MCF 10A (cell line): Measurements from ENCODE around the gene VPS39. TPM values are rescaled to one million over a fixed set of nuclear protein-coding genes. Genes with fewer than 3 reads are reported as not detected.
A peak's percentile ranks its signal among the peaks of the same experiment; 100 is the strongest.

ENCODE experiments used
- BruUV-seq: library from RNA; stranded (reverse); fragments of 400-500 nt; replicated peaks from 2 replicates; lab custom pipeline; 2021; lab: Mats Ljungman, UMichigan
- CTCF ChIA-PET: fragments of 300-600 bp; sonication (Branson Sonifier 250); formaldehyde crosslinking; extraction: SDS; loops from one replicate; lab custom pipeline; 2021; ENCODE audit warnings: antibody characterized with exemption, inconsistent platforms; lab: Yijun Ruan, JAX
- POLR2A ChIA-PET: fragments of 300-600, 350-650 bp; sonication (Branson Sonifier 250); formaldehyde crosslinking; extraction: SDS; loops from one replicate; lab custom pipeline; 2020; ENCODE audit warnings: antibody characterized with exemption, inconsistent platforms; lab: Yijun Ruan, JAX
- DNase-seq: peaks from one replicate; pipeline ENCODE4 v3.0.0-alpha.2; 2018; ENCODE audit not compliant: unreplicated experiment
- H3K27ac Mint-ChIP-seq: one replicate; pipeline ENCODE4 v1.8.0; 2022; ENCODE audit warnings: mild to moderate bottlenecking, low read depth, mixed read lengths; ENCODE audit not compliant: unreplicated experiment
- H3K27me3 Mint-ChIP-seq: one replicate; pipeline ENCODE4 v1.8.0; 2022; ENCODE audit warnings: mixed read lengths; ENCODE audit not compliant: insufficient read depth, unreplicated experiment
- H3K36me3 Mint-ChIP-seq: one replicate; pipeline ENCODE4 v1.8.0; 2022; ENCODE audit warnings: mild to moderate bottlenecking, moderate library complexity, mixed read lengths; ENCODE audit not compliant: insufficient read depth, unreplicated experiment
- H3K4me1 Mint-ChIP-seq: one replicate; pipeline ENCODE4 v1.8.0; 2022; ENCODE audit warnings: mixed read lengths; ENCODE audit not compliant: insufficient read depth, unreplicated experiment
- H3K4me3 Mint-ChIP-seq: one replicate; pipeline ENCODE4 v1.8.0; 2022; ENCODE audit warnings: mild to moderate bottlenecking, moderate library complexity, mixed read lengths; ENCODE audit not compliant: unreplicated experiment
- H3K9me3 Mint-ChIP-seq: one replicate; pipeline ENCODE4 v1.8.0; 2022; ENCODE audit warnings: mixed read lengths; ENCODE audit not compliant: unreplicated experiment
- CTCF ChIP-seq: fragments of 200-600 bp; IDR thresholded peaks from one replicate; pipeline ENCODE4 v1.8.0; 2022; ENCODE audit warnings: antibody characterized with exemption, mild to moderate bottlenecking; ENCODE audit not compliant: unreplicated experiment
- intact Hi-C: fragments of 100-400 bp; cut with micrococcal nuclease; formaldehyde crosslinking; loops from 2 replicates; pipeline ENCODE4 v1.14.1; 2022
- total RNA-seq: library from RNA; stranded (reverse); gene quantifications from 2 replicates; pipeline ENCODE4 v1.2.3, GENCODE V29; 2022

VPS39 gene
- total RNA-seq, 1 experiment from 2014 or later: 47.1 TPM

- Mint-ChIP-seq H3K36me3 (no peaks in the 10 kb centered on the region), H3K4me3 (no peak overlapping the region), H3K27me3 (peaks cover 25% of the 10 kb centered on the region), H3K4me1 (no peaks in the 10 kb centered on the region), H3K9me3 (no peaks in the 10 kb centered on the region), H3K27ac (no peak overlapping the region)
- ChIA-PET POLR2A (interaction anchor here (1.3 to 3.1 kb wide), 2 partner anchors 9 to 55 kb away, joined by 6 to 13 read pairs; no protein-coding TSS in a partner anchor), CTCF (interaction anchor here (0.6 to 8.4 kb wide), 12 partner anchors 8 to 453 kb away, joined by 3 to 127 read pairs (median 12); partner anchors contain the start of gene PLA2G4D)
- no peak for DNase-seq
- no TSS peak for BruUV-seq
- no peak for TF ChIP-seq CTCF
- intact Hi-C loops: no loop called here
Measured at GRCh38 chr15:42139596-42139995, 68.5 kb downstream of the VPS39 start.

GRCh38 chr15:42138968-42139386 is 69.1 kb downstream of the VPS39 start:
- no TSS peak for BruUV-seq
- Mint-ChIP-seq H3K36me3 (no peaks in the 10 kb centered on the region), H3K4me3 (no peak overlapping the region), H3K4me1 (peaks cover 3% of the 10 kb centered on the region), H3K27ac (no peak overlapping the region), H3K27me3 (peaks cover 20% of the 10 kb centered on the region), H3K9me3 (no peaks in the 10 kb centered on the region)
- POLR2A ChIA-PET: interaction anchor here (0.6 to 3.1 kb wide), 9 partner anchors 9 to 352 kb away, joined by 3 to 13 read pairs (median 3); partner anchors contain the start of gene PLA2G4F
- DNase-seq: no peak
- TF ChIP-seq CTCF: no peak
- intact Hi-C loops: no loop called here
- CTCF ChIA-PET: interaction anchor here (0.6 to 8.4 kb wide), 19 partner anchors 9 to 461 kb away, joined by 3 to 127 read pairs (median 5); partner anchors contain the start of genes PLA2G4D and PLA2G4F

- ChIA-PET POLR2A (interaction anchor here (0.6 to 3.1 kb wide), 11 partner anchors 8 to 353 kb away, joined by 3 to 13 read pairs (median 3); partner anchors contain the start of gene PLA2G4F), CTCF (interaction anchor here (0.6 to 8.4 kb wide), 26 partner anchors 9 to 711 kb away, joined by 3 to 127 read pairs (median 4); partner anchors contain the start of genes MAPKBP1, PLA2G4D and PLA2G4F)
- H3K36me3 Mint-ChIP-seq: no peaks in the 10 kb centered on the region
- TF ChIP-seq CTCF: no peak
- intact Hi-C loops: no loop called here
- BruUV-seq: no TSS peak
- peaks cover 20% of the 10 kb centered on the region for H3K27me3 Mint-ChIP-seq
- no peaks in the 10 kb centered on the region for H3K9me3 Mint-ChIP-seq
- DNase-seq: no peak
- no peak overlapping the region for H3K4me3 Mint-ChIP-seq
- H3K4me1 Mint-ChIP-seq: peaks cover 5% of the 10 kb centered on the region
- no peak overlapping the region for H3K27ac Mint-ChIP-seq
Measured at GRCh38 chr15:42138411-42138810, 69.7 kb downstream of the VPS39 start.

- intact Hi-C loops: loop anchor here (1.0 kb wide), 1 partner anchor 53 kb away; no protein-coding TSS in a partner anchor
- Mint-ChIP-seq H3K4me3 (no peak overlapping the region), H3K9me3 (no peaks in the 10 kb centered on the region), H3K27me3 (peaks cover 20% of the 10 kb centered on the region), H3K27ac (no peak overlapping the region), H3K36me3 (no peaks in the 10 kb centered on the region), H3K4me1 (peaks cover 5% of the 10 kb centered on the region)
- DNase-seq: peak; percentile 76
- ChIA-PET CTCF (interaction anchor here (0.5 to 8.4 kb wide), 30 partner anchors 8 to 650 kb away, joined by 3 to 127 read pairs (median 4); partner anchors contain the start of genes MAPKBP1, PLA2G4D and PLA2G4F), POLR2A (interaction anchor here (0.8 to 3.1 kb wide), 8 partner anchors 14 to 80 kb away, joined by 3 to 13 read pairs (median 3); partner anchors contain the start of gene PLA2G4F)
- peak; percentile 66 for TF ChIP-seq CTCF
- no TSS peak for BruUV-seq
Measured at GRCh38 chr15:42137461-42138261, 70.4 kb downstream of the VPS39 start.
